MCF 10A (cell line): Measurements from ENCODE around the gene FAM234A. TPM values are rescaled to one million over a fixed set of nuclear protein-coding genes. Genes with fewer than 3 reads are reported as not detected.

Source experiments
- BruUV-seq: library from RNA; stranded (reverse); fragments of 400-500 nt; replicated peaks from 2 replicates; lab custom pipeline; 2021; lab: Mats Ljungman, UMichigan
- CTCF ChIA-PET: fragments of 300-600 bp; sonication (Branson Sonifier 250); formaldehyde crosslinking; extraction: SDS; loops from one replicate; lab custom pipeline; 2021; ENCODE audit warnings: antibody characterized with exemption, inconsistent platforms; lab: Yijun Ruan, JAX
- POLR2A ChIA-PET: fragments of 300-600, 350-650 bp; sonication (Branson Sonifier 250); formaldehyde crosslinking; extraction: SDS; loops from one replicate; lab custom pipeline; 2020; ENCODE audit warnings: antibody characterized with exemption, inconsistent platforms; lab: Yijun Ruan, JAX
- DNase-seq: peaks from one replicate; pipeline ENCODE4 v3.0.0-alpha.2; 2018; ENCODE audit not compliant: unreplicated experiment
- H3K27ac Mint-ChIP-seq: one replicate; pipeline ENCODE4 v1.8.0; 2022; ENCODE audit warnings: mild to moderate bottlenecking, low read depth, mixed read lengths; ENCODE audit not compliant: unreplicated experiment
- H3K27me3 Mint-ChIP-seq: one replicate; pipeline ENCODE4 v1.8.0; 2022; ENCODE audit warnings: mixed read lengths; ENCODE audit not compliant: insufficient read depth, unreplicated experiment
- H3K36me3 Mint-ChIP-seq: one replicate; pipeline ENCODE4 v1.8.0; 2022; ENCODE audit warnings: mild to moderate bottlenecking, moderate library complexity, mixed read lengths; ENCODE audit not compliant: insufficient read depth, unreplicated experiment
- H3K4me1 Mint-ChIP-seq: one replicate; pipeline ENCODE4 v1.8.0; 2022; ENCODE audit warnings: mixed read lengths; ENCODE audit not compliant: insufficient read depth, unreplicated experiment
- H3K4me3 Mint-ChIP-seq: one replicate; pipeline ENCODE4 v1.8.0; 2022; ENCODE audit warnings: mild to moderate bottlenecking, moderate library complexity, mixed read lengths; ENCODE audit not compliant: unreplicated experiment
- H3K9me3 Mint-ChIP-seq: one replicate; pipeline ENCODE4 v1.8.0; 2022; ENCODE audit warnings: mixed read lengths; ENCODE audit not compliant: unreplicated experiment
- CTCF ChIP-seq: fragments of 200-600 bp; IDR thresholded peaks from one replicate; pipeline ENCODE4 v1.8.0; 2022; ENCODE audit warnings: antibody characterized with exemption, mild to moderate bottlenecking; ENCODE audit not compliant: unreplicated experiment
- intact Hi-C: fragments of 100-400 bp; cut with micrococcal nuclease; formaldehyde crosslinking; loops from 2 replicates; pipeline ENCODE4 v1.14.1; 2022
- total RNA-seq: library from RNA; stranded (reverse); gene quantifications from 2 replicates; pipeline ENCODE4 v1.2.3, GENCODE V29; 2022

Gene FAM234A
- total RNA-seq, 1 experiment from 2014 or later: 67.3 TPM

DNA sequence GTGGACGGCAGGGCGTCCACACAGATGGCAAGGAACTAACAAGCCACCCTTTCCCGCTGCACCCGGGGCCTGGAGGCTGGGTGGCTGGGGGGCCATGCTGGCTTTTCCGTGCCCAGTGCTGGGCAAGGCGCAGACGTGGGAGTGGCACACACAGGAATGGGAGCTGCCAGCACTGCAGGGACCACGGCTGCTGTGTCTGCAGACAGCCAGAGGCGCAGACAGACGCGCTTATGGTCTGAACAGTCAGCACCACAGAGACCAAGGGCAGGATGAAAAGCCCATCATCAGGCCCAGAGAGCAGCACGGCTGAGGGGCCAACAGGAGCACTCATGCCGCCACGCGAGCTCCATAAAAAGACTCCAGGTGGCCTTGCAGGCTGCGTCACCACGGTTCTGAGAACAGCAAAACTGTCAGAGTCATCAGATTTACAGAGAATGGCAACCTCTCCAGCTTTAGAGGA lies 72.3 kb downstream of the FAM234A start:
- Mint-ChIP-seq H3K4me1 (no peaks in the 10 kb centered on the region), H3K36me3 (peaks cover 26% of the 10 kb centered on the region), H3K27me3 (no peaks in the 10 kb centered on the region), H3K9me3 (no peaks in the 10 kb centered on the region), H3K27ac (no peak overlapping the region), H3K4me3 (no peak overlapping the region)
- DNase-seq: no peak
- ChIA-PET CTCF (no interaction called here), POLR2A (no interaction called here)
- intact Hi-C loops: no loop called here
- BruUV-seq: no TSS peak
- no peak for TF ChIP-seq CTCF

- Mint-ChIP-seq H3K4me1 (no peaks in the 10 kb centered on the region), H3K9me3 (no peaks in the 10 kb centered on the region), H3K27me3 (no peaks in the 10 kb centered on the region), H3K36me3 (peaks cover 32% of the 10 kb centered on the region), H3K4me3 (no peak overlapping the region), H3K27ac (no peak overlapping the region)
- CTCF ChIA-PET: no interaction called here
- BruUV-seq: no TSS peak
- no peak for DNase-seq
- no peak for TF ChIP-seq CTCF
- intact Hi-C loops: no loop called here
- POLR2A ChIA-PET: no interaction called here
Measured at GRCh38 chr16:307691-308312, 73.2 kb downstream of the FAM234A start.

- no peak overlapping the region for H3K4me3 Mint-ChIP-seq
- H3K27me3 Mint-ChIP-seq: no peaks in the 10 kb centered on the region
- ChIA-PET POLR2A (no interaction called here), CTCF (no interaction called here)
- intact Hi-C loops: no loop called here
- BruUV-seq: no TSS peak
- DNase-seq: no peak
- no peak overlapping the region for H3K27ac Mint-ChIP-seq
- TF ChIP-seq CTCF: no peak
- peaks cover 17% of the 10 kb centered on the region for H3K36me3 Mint-ChIP-seq
- H3K4me1 Mint-ChIP-seq: no peaks in the 10 kb centered on the region
- H3K9me3 Mint-ChIP-seq: no peaks in the 10 kb centered on the region
Measured at GRCh38 chr16:309476-309875, 74.9 kb downstream of the FAM234A start.

DNA sequence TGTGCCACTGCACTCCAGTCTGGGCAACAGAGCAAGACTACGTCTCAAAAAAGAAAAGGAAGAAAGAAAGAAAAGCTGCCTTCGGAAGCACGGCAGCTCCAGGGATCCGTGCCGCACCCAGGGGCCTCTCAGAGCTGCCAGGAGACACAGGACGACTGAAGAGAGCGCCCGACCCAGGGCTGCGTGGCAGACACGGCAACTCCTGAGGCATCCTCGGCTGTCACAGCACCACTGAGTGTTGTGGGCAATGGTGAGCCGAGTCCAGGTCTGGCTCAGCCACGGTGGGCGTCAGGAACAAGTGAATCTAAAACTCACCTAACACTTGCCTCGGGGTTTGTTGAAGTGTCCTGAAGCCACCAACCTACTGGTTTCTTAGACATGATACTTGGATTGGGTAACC lies 77.1 kb downstream of the FAM234A start:
- intact Hi-C loops: no loop called here
- Mint-ChIP-seq H3K4me3 (no peak overlapping the region), H3K27me3 (no peaks in the 10 kb centered on the region), H3K4me1 (no peaks in the 10 kb centered on the region), H3K27ac (no peak overlapping the region), H3K9me3 (no peaks in the 10 kb centered on the region), H3K36me3 (peaks cover 12% of the 10 kb centered on the region)
- POLR2A ChIA-PET: interaction anchor here (0.7 kb wide), 2 partner anchors 21 to 1842 kb away, joined by 3 to 6 read pairs; no protein-coding TSS in a partner anchor
- no peak for TF ChIP-seq CTCF
- no peak for DNase-seq
- CTCF ChIA-PET: no interaction called here
- BruUV-seq: no TSS peak
